EL (cell line): ENCODE measurements around the gene AEBP2.
"Not testable (repeated sequence)": the region's sequence is repeated elsewhere in the genome, so short reads cannot be mapped to it uniquely, and the experiment has no call there.

ENCODE experiments used
- DNase-seq: peaks from one replicate; pipeline ENCODE4 v3.0.0-alpha.2; 2016

Gene AEBP2

GRCh38 chr12:19421503-19422282 is 17.6 kb upstream of the AEBP2 start:
- DNase-seq = no peak

DNA sequence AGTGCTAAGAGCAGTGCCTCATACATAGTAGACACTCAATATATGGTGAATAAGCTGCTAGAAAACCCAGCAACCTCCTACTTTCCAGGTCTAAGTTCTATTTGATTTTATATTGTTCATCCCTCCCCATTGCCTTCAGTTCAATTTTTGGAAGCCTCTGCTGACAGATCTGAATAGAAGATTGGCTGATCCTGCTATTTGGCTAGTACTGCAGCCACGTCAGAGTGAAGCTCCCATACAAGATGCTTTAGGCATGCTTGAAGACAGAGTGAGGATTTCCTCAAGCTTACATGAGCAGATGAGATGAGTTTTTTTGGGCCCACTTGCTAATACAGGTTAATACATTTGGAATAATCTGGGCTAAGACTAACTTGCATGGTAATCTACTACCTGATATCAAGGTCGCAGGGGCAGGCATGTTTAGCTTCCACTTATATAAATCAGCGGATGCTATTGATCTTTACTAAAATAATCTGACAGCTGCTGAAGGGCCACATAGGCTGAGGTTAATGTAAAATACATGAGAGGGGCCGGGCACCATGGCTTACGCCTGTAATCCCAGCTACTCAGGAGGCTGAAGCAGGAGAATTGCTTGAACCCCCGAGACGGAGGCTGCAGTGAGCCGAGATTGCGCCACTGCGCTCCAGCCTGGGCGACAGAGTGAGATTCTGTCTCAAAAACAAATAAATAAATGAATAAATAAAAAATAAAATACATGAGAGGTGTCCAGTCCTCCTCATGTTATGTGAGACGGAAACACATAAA is 15.9 kb upstream of the AEBP2 start:
- no peak for DNase-seq

DNA sequence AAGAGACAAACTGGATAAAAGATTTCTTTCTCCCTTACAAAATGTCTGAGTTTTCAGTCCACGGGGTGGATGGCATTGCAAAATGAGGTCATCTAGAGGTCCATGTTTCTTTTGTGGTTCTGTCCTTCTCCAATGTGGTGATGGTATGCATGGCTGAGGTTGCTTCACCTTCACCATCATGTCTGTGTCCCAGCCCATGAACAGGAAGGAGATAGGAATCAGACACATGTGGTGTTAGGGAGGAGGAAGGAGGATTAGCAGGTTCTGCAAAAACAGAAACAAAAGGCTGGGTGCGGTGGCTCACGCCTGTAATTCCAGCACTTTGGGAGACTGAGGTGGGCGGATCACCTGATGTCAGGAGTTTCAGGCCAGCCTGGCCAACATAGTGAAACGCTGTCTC is 11.0 kb upstream of the AEBP2 start:
- no peak for DNase-seq

GRCh38 chr12:19429491-19429890 is 9.8 kb upstream of the AEBP2 start:
- DNase-seq = not testable (repeated sequence)

DNA sequence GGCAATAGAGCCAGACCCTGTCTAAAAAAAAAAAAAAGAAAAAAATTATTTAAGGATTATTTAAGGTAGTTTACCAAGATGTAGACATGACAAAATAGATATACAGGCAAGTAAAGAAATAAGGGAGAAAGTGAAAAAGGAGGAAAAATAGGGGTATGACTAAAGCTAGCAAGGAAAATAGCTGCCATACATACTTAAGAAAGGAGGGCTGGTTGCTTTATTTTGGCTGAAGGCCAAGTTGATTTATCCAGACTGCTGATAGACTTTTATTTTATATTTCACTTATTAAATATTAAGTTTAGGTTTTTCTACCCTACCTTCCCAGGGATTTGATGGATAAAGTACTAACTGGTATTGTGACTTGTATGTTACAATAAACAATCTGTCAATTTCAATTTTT is 8.3 kb upstream of the AEBP2 start:
- DNase-seq = no peak

- DNase-seq = peak; percentile 62
Measured at GRCh38 chr12:19431407-19432308, 7.6 kb upstream of the AEBP2 start.

- no peak for DNase-seq
Measured at GRCh38 chr12:19432309-19433170, 6.8 kb upstream of the AEBP2 start.

DNA sequence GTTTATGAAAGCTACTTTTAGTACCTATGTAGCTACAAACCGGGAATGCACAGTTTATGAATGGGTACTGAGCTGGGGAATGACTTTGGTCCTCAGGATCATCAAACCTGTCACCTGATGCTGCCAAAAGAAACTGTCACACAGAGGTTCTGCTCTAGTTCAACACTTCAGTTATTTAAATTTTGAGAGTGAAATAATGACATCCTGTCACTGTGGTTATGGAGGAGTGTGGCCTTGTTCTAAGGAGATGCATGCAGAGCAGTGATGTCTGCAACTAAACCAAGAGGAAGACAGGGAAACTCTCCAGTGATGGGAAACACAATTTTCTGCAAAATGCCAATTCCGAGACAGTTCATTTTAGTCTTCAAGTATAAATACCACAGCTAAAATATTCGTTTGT is 4.8 kb upstream of the AEBP2 start:
- no peak for DNase-seq

- no peak for DNase-seq
Measured at GRCh38 chr12:19435831-19436497, 3.3 kb upstream of the AEBP2 start.

GRCh38 chr12:19436931-19437330 is 2.4 kb upstream of the AEBP2 start:
- DNase-seq = no peak

- DNase-seq = no peak
Measured at GRCh38 chr12:19437996-19438395, 1.3 kb upstream of the AEBP2 start.

- peak; percentile 67 for DNase-seq
Measured at GRCh38 chr12:19440019-19440858, 947 bp downstream of the AEBP2 start.

DNA sequence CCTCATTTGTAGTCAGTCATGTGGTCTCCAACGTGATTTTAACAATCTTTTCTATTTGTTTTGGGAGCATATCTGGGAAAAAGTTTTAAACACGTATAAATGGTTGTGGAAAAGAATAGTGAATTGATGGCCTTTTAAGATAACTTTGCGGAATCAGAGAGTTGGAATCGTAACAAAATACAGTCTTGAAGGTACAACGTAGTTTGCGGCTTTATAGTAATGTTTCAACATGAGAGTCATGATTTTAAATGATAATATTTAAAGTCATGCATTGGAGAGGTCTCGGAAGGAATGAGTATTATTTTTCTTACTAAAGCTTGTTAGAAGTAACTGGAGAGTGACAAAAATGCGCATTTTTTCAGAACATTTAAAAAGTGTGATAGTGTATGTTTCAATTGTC is 1.6 kb downstream of the AEBP2 start:
- DNase-seq = no peak

GRCh38 chr12:19443585-19443984 is 4.3 kb downstream of the AEBP2 start:
- no peak for DNase-seq

- no peak for DNase-seq
Measured at GRCh38 chr12:19444097-19444496, 4.8 kb downstream of the AEBP2 start.

GRCh38 chr12:19447386-19447785 is 8.1 kb downstream of the AEBP2 start:
- no peak for DNase-seq

- no peak for DNase-seq
Measured at GRCh38 chr12:19449814-19450213, 10.5 kb downstream of the AEBP2 start.

- DNase-seq = no peak
Measured at GRCh38 chr12:19450362-19450761, 11.1 kb downstream of the AEBP2 start.

- no peak for DNase-seq
Measured at GRCh38 chr12:19451196-19451595, 11.9 kb downstream of the AEBP2 start.

- no peak for DNase-seq
Measured at GRCh38 chr12:19453961-19454360, 14.7 kb downstream of the AEBP2 start.

DNA sequence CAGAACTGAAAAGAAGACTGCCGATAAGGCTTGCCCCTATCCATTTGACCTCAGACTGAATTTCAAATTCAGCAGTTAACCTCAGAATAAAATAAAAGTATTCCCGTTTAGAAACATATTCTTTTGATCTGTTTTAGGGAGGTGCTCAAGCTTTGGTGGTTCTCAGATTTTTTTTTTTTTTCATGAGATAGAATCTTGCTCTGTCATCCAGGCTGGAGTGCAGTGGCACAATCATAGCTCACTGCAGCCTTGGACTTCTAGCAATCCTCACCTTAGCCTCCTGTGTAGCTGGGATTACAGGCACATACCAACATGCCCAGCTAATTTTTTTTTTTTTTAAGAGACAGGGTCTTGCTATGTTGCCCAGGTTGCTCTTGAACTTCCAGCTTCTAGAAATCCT is 15.5 kb downstream of the AEBP2 start:
- no peak for DNase-seq
